Measurements from ENCODE around the gene PTPN4.

DNA sequence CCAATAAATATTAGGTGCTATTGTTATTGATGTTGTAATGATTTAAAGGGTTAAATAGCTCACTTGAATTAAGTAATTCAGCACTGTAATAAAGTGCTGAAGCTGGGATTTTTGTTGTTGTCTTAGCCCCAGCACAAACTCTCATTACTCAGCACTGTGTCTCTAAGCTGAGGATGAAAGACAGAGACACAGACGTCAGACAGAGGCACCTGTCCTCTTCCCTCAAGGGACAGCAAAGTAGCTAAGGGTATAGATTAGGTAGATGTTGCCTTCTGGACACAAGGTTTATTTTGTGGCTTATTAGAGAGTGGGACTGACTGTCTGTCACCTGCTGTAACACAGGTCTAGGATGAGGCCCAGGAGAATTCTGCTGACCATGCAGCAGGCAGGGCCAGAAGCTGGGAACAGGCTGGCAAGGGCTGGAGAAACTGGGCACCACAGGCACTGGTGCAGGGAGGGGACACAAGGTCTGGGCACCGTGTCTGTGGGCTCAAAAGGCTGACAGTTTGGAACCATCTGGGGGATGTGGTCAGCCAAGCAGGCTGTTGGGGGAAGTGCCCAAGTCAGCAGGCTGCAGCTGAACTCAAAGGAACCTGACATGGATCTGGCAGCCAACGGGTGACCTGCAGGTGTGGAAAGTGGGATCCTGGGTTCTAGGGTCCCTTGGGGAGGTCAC is 20.0 kb upstream of the PTPN4 start:
- TF ChIP-seq RAD21 (IDR thresholded peaks at IDR 0.05; ENCODE audit: low read depth) (no peak), EGR1 (IDR thresholded peaks at IDR 0.05) (no peak), CREB1 (IDR thresholded peaks at IDR 0.05; ENCODE audit: low read depth) (no peak), TAF1 (IDR thresholded peaks at IDR 0.05; ENCODE audit: low read depth) (no peak), EP300 (IDR thresholded peaks at IDR 0.05; ENCODE audit: borderline replicate concordance) (no peak), YY1 (IDR thresholded peaks at IDR 0.05; ENCODE audit: low read depth) (no peak), TCF12 (IDR thresholded peaks at IDR 0.05; ENCODE audit: low read depth) (no peak), NFIC (IDR thresholded peaks at IDR 0.05) (no peak), CEBPB (IDR thresholded peaks at IDR 0.05) (no peak), FOXM1 (IDR thresholded peaks at IDR 0.05; ENCODE audit: borderline replicate concordance, low read depth) (no peak), TEAD4 (IDR thresholded peaks at IDR 0.05) (no peak)
- TF ChIP-seq, protein P1, sequence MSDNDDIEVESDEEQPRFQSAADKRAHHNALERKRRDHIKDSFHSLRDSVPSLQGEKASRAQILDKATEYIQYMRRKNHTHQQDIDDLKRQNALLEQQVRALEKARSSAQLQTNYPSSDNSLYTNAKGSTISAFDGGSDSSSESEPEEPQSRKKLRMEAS (IDR thresholded peaks at IDR 0.05), result no peak
- TF ChIP-seq, protein P2, sequence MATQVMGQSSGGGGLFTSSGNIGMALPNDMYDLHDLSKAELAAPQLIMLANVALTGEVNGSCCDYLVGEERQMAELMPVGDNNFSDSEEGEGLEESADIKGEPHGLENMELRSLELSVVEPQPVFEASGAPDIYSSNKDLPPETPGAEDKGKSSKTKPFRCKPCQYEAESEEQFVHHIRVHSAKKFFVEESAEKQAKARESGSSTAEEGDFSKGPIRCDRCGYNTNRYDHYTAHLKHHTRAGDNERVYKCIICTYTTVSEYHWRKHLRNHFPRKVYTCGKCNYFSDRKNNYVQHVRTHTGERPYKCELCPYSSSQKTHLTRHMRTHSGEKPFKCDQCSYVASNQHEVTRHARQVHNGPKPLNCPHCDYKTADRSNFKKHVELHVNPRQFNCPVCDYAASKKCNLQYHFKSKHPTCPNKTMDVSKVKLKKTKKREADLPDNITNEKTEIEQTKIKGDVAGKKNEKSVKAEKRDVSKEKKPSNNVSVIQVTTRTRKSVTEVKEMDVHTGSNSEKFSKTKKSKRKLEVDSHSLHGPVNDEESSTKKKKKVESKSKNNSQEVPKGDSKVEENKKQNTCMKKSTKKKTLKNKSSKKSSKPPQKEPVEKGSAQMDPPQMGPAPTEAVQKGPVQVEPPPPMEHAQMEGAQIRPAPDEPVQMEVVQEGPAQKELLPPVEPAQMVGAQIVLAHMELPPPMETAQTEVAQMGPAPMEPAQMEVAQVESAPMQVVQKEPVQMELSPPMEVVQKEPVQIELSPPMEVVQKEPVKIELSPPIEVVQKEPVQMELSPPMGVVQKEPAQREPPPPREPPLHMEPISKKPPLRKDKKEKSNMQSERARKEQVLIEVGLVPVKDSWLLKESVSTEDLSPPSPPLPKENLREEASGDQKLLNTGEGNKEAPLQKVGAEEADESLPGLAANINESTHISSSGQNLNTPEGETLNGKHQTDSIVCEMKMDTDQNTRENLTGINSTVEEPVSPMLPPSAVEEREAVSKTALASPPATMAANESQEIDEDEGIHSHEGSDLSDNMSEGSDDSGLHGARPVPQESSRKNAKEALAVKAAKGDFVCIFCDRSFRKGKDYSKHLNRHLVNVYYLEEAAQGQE (IDR thresholded peaks at IDR 0.05; ENCODE audit: low read depth), result no peak
